OCI-LY7 (cell line): Measurements from ENCODE around the gene VWC2L. TPM values are rescaled to one million over a fixed set of nuclear protein-coding genes. Genes with fewer than 3 reads are reported as not detected.

Experiments used
- BruUV-seq: library from RNA; stranded (reverse); fragments of 400-500 nt; replicated peaks from 2 replicates; lab custom pipeline; 2021; lab: Mats Ljungman, UMichigan
- CTCF ChIA-PET: fragments of 300-600 bp; sonication (Branson Sonifier 250); formaldehyde crosslinking; loops from one replicate; lab custom pipeline; 2022; ENCODE audit warnings: antibody characterized with exemption; ENCODE audit not compliant: unreplicated experiment; lab: Charles Lee
- POLR2A ChIA-PET: fragments of 300-600 bp; sonication (Branson Sonifier 250); formaldehyde crosslinking; loops from one replicate; lab custom pipeline; 2022; ENCODE audit warnings: antibody characterized with exemption; lab: Charles Lee
- DNase-seq: peaks from one replicate; pipeline ENCODE4 v3.0.0-alpha.2; 2015; ENCODE audit warnings: low spot score
- H2AFZ ChIP-seq: fragments of 200-600 bp; sonication (generic), shearing (Covaris generic); 2 replicates; pipeline ENCODE4 v1.6.1; 2014; ENCODE audit warnings: mild to moderate bottlenecking, antibody characterized with exemption, low read length, moderate library complexity
- H3K27ac ChIP-seq: fragments of 200-600 bp; sonication (generic); 2 replicates; pipeline ENCODE4 v1.5.1; 2014; ENCODE audit warnings: mixed run types, low read depth, mild to moderate bottlenecking, moderate library complexity, low read length, inconsistent platforms; ENCODE audit not compliant: poor library complexity, severe bottlenecking
- H3K36me3 ChIP-seq: fragments of 200-600 bp; sonication (generic); 2 replicates; pipeline ENCODE4 v1.6.1; 2014; ENCODE audit warnings: mild to moderate bottlenecking, antibody characterized with exemption, low read length, moderate library complexity, mixed read lengths; ENCODE audit not compliant: insufficient read depth
- H3K4me1 ChIP-seq: fragments of 200-600 bp; sonication (generic); 2 replicates; pipeline ENCODE4 v1.5.1; 2014; ENCODE audit warnings: mild to moderate bottlenecking, low read length; ENCODE audit not compliant: insufficient read depth, poor library complexity, severe bottlenecking
- H3K4me2 ChIP-seq: fragments of 200-600 bp; sonication (generic); 2 replicates; pipeline ENCODE4 v1.6.1; 2014; ENCODE audit warnings: mild to moderate bottlenecking, low read length
- H3K4me3 ChIP-seq: fragments of 200-600 bp; sonication (generic); 2 replicates; pipeline ENCODE4 v1.5.1; 2014; ENCODE audit warnings: mild to moderate bottlenecking, low read depth, low read length; ENCODE audit not compliant: poor library complexity, severe bottlenecking
- H3K79me2 ChIP-seq: fragments of 200-600 bp; sonication (generic); 2 replicates; pipeline ENCODE4 v1.6.1; 2016; ENCODE audit warnings: low read depth, mild to moderate bottlenecking, low read length, moderate library complexity, mixed read lengths; ENCODE audit not compliant: insufficient read depth
- H3K9me2 ChIP-seq: fragments of 200-600 bp; sonication (generic); 2 replicates; pipeline ENCODE4 v1.6.1; 2016; ENCODE audit warnings: mild to moderate bottlenecking, low read length, mixed read lengths; ENCODE audit not compliant: insufficient read depth
- H3K9me3 ChIP-seq: fragments of 200-600 bp; sonication (generic); 2 replicates; pipeline ENCODE4 v1.6.1; 2014; ENCODE audit warnings: mild to moderate bottlenecking, mixed run types, low read length, mixed read lengths
- H4K20me1 ChIP-seq: fragments of 200-600 bp; sonication (generic); 2 replicates; pipeline ENCODE4 v1.6.1; 2014; ENCODE audit warnings: mild to moderate bottlenecking, antibody characterized with exemption, low read length, moderate library complexity, mixed read lengths; ENCODE audit not compliant: insufficient read depth
- CTCF ChIP-seq: fragments of 200-600 bp; sonication (generic); conservative IDR thresholded peaks from 2 replicates; pipeline ENCODE4 v1.5.1; 2014; ENCODE audit warnings: mild to moderate bottlenecking, antibody characterized with exemption, low read length, moderate library complexity, mixed read lengths
- EZH2phosphoT487 ChIP-seq: fragments of 200-600 bp; sonication (generic); IDR thresholded peaks from 2 replicates; pipeline ENCODE4 v1.6.1; 2018; ENCODE audit warnings: low read depth, borderline replicate concordance, mild to moderate bottlenecking, mixed run types, antibody characterized with exemption, low read length, moderate library complexity, mixed read lengths
- intact Hi-C: fragments of 100-400 bp; cut with micrococcal nuclease; formaldehyde crosslinking; loops from one replicate; pipeline ENCODE4 v1.10.0; 2022; ENCODE audit not compliant: unreplicated experiment
- total RNA-seq, 2 experiments: library from RNA; depleted of rRNA in 1 of 2; stranded (reverse); fragments of >200 nt in 1 of 2; shearing (Covaris generic) in 1 of 2; gene quantifications; 2 replicates each; pipeline ENCODE4 v1.2.3, GENCODE V29; 2014 to 2022

Gene VWC2L
- total RNA-seq, 2 experiments from 2014 or later: not detected

- ChIA-PET POLR2A (no interaction called here), CTCF (no interaction called here)
- Histone ChIP-seq H3K4me2 (no peak overlapping the region), H2AFZ (no peak overlapping the region), H3K36me3 (no peaks in the 10 kb centered on the region), H3K4me1 (no peaks in the 10 kb centered on the region), H3K79me2 (no peaks in the 10 kb centered on the region), H3K9me2 (no peaks in the 10 kb centered on the region), H3K4me3 (no peak overlapping the region), H3K27ac (no peak overlapping the region), H4K20me1 (no peaks in the 10 kb centered on the region), H3K9me3 (no peaks in the 10 kb centered on the region)
- BruUV-seq: no TSS peak
- DNase-seq: no peak
- no peak for TF ChIP-seq EZH2phosphoT487
- no peak for TF ChIP-seq CTCF
- intact Hi-C loops: no loop called here
These were observed 17.1 kb upstream of the VWC2L start for GRCh38 chr2:214393796-214394195.

GRCh38 chr2:214395040-214395439, 15.8 kb upstream of the VWC2L start:
- Histone ChIP-seq H3K4me2 (no peak overlapping the region), H3K36me3 (no peaks in the 10 kb centered on the region), H4K20me1 (no peaks in the 10 kb centered on the region), H3K9me3 (no peaks in the 10 kb centered on the region), H3K27ac (no peak overlapping the region), H3K4me3 (no peak overlapping the region), H3K79me2 (no peaks in the 10 kb centered on the region), H3K9me2 (no peaks in the 10 kb centered on the region), H3K4me1 (no peaks in the 10 kb centered on the region), H2AFZ (no peak overlapping the region)
- intact Hi-C loops: no loop called here
- POLR2A ChIA-PET: no interaction called here
- TF ChIP-seq CTCF: no peak
- TF ChIP-seq EZH2phosphoT487: no peak
- BruUV-seq: no TSS peak
- CTCF ChIA-PET: no interaction called here
- DNase-seq: no peak

GRCh38 chr2:214401580-214401979, 9.3 kb upstream of the VWC2L start:
- intact Hi-C loops: no loop called here
- Histone ChIP-seq H3K27ac (no peak overlapping the region), H3K79me2 (no peaks in the 10 kb centered on the region), H3K4me2 (no peak overlapping the region), H3K9me3 (no peaks in the 10 kb centered on the region), H3K4me1 (no peaks in the 10 kb centered on the region), H4K20me1 (no peaks in the 10 kb centered on the region), H2AFZ (no peak overlapping the region), H3K9me2 (no peaks in the 10 kb centered on the region), H3K4me3 (no peak overlapping the region), H3K36me3 (no peaks in the 10 kb centered on the region)
- no TSS peak for BruUV-seq
- TF ChIP-seq CTCF: no peak
- no peak for TF ChIP-seq EZH2phosphoT487
- DNase-seq: no peak
- ChIA-PET CTCF (no interaction called here), POLR2A (interaction anchor here (0.5 kb wide), 1 partner anchor 10 kb away, joined by 3 read pairs; no protein-coding TSS in a partner anchor)
